SK-N-SH (cell line): ENCODE results near the gene PDXP. TPM values are rescaled to one million over a fixed set of nuclear protein-coding genes. Genes with fewer than 3 reads are reported as not detected.
"Not testable (repeated sequence)": the region's sequence is repeated elsewhere in the genome, so short reads cannot be mapped to it uniquely, and the experiment has no call there.

ENCODE experiments used
- CTCF ChIA-PET: fragments of 300-600, 350-600 bp; formaldehyde crosslinking; extraction: SDS; loops from one replicate; lab custom pipeline; 2021; lab: Yijun Ruan, JAX
- POLR2A ChIA-PET: fragments of 350-600 bp; sonication (Branson Sonifier 250); formaldehyde crosslinking; extraction: SDS; loops from one replicate; lab custom pipeline; 2020; ENCODE audit warnings: antibody characterized with exemption, inconsistent platforms; lab: Yijun Ruan, JAX
- DNase-seq: peaks from one replicate; pipeline ENCODE4 v3.0.0; 2012
- H2AFZ ChIP-seq: fragments of 200-600 bp; sonication (generic); 2 replicates; pipeline ENCODE4 v1.8.1; 2016; ENCODE audit warnings: antibody characterized with exemption, mild to moderate bottlenecking, low read depth
- H3F3A ChIP-seq: fragments of 200-600 bp; sonication (generic); replicated peaks from 2 replicates; pipeline ENCODE3; 2016; ENCODE audit warnings: antibody characterized with exemption, mild to moderate bottlenecking; ENCODE audit not compliant: insufficient read depth
- H3K27ac ChIP-seq, 2 experiments: fragments of 200-500 bp in 1 of 2; fragments of 200-600 bp in 1 of 2; sonication (Bioruptor generic) in 1 of 2; sonication (generic), shearing (Covaris generic) in 1 of 2; 2 replicates each; pipeline versions ENCODE4 v1.5.1 to v1.6.1; 2014 to 2016; ENCODE audit warnings: low read depth in 2 of 2, inconsistent platforms in 1 of 2, low read length in 1 of 2, mild to moderate bottlenecking in 1 of 2, mixed read lengths in 1 of 2
- H3K27me3 ChIP-seq: fragments of 200-600 bp; sonication (generic), shearing (Covaris generic); 2 replicates; pipeline ENCODE4 v1.6.1; 2016; ENCODE audit warnings: mixed run types; ENCODE audit not compliant: insufficient read depth
- H3K36me3 ChIP-seq, 2 experiments: fragments of 200-500 bp in 1 of 2; fragments of 200-600 bp in 1 of 2; sonication (Bioruptor generic) in 1 of 2; sonication (generic) in 1 of 2; replicated peaks in 1 of 2; 2 replicates each; pipeline versions ENCODE3 to v1.5.1; 2014 to 2016; ENCODE audit warnings: low read length in 1 of 2, mild to moderate bottlenecking in 1 of 2; ENCODE audit not compliant: insufficient read depth in 2 of 2, control insufficient read depth in 1 of 2
- H3K4me1 ChIP-seq, 2 experiments: fragments of 200-500 bp in 1 of 2; fragments of 200-600 bp in 1 of 2; sonication (Bioruptor generic) in 1 of 2; sonication (generic), shearing (Covaris generic) in 1 of 2; 2 replicates each; pipeline versions ENCODE4 v1.5.1 to v1.6.1; 2014 to 2016; ENCODE audit warnings: low read depth in 1 of 2, low read length in 1 of 2, mixed run types in 1 of 2; ENCODE audit not compliant: insufficient read depth in 2 of 2, control insufficient read depth in 1 of 2
- H3K4me2 ChIP-seq: fragments of 200-600 bp; sonication (generic), shearing (Covaris generic); 2 replicates; pipeline ENCODE4 v1.6.1; 2017; ENCODE audit warnings: mixed run types
- H3K4me3 ChIP-seq, 2 experiments: fragments of 200-500 bp in 1 of 2; fragments of 200-600 bp in 1 of 2; sonication (Bioruptor generic) in 1 of 2; sonication (generic), shearing (Covaris generic) in 1 of 2; 2 replicates each; pipeline versions ENCODE4 v1.5.1 to v1.8.1; 2014 to 2016; ENCODE audit warnings: low read depth in 2 of 2, inconsistent platforms in 1 of 2, low read length in 1 of 2, mild to moderate bottlenecking in 1 of 2, mixed read lengths in 1 of 2, moderate library complexity in 1 of 2
- H3K79me2 ChIP-seq: fragments of 200-600 bp; sonication (generic); 2 replicates; pipeline ENCODE4 v1.8.1; 2017; ENCODE audit warnings: mild to moderate bottlenecking; ENCODE audit not compliant: insufficient read depth
- H3K9ac ChIP-seq: fragments of 200-600 bp; sonication (generic); 2 replicates; pipeline ENCODE4 v1.6.1; 2017; ENCODE audit warnings: mixed run types
- H3K9me2 ChIP-seq: fragments of 200-600 bp; sonication (generic); 2 replicates; pipeline ENCODE4 v1.6.1; 2017; ENCODE audit warnings: mixed run types
- H3K9me3 ChIP-seq: fragments of 200-600 bp; sonication (generic); 2 replicates; pipeline ENCODE4 v1.6.1; 2017; ENCODE audit warnings: mixed run types, mild to moderate bottlenecking, moderate library complexity
- H4K20me1 ChIP-seq: fragments of 200-600 bp; sonication (generic); 2 replicates; pipeline ENCODE4 v1.6.1; 2017; ENCODE audit warnings: mild to moderate bottlenecking, mixed run types; ENCODE audit not compliant: insufficient read depth
- CHD2 ChIP-seq: fragments of 150-350 bp; IDR thresholded peaks from 2 replicates; pipeline ENCODE4 v1.6.1; 2018; ENCODE audit warnings: low read length; ENCODE audit not compliant: partially characterized antibody
- ELF1 ChIP-seq: IDR thresholded peaks from 2 replicates; pipeline ENCODE4 v1.4.0; 2012
- EP300 ChIP-seq, 2 experiments: IDR thresholded peaks; 2 replicates each; pipeline versions ENCODE4 v1.4.0 to v1.6.1; 2012; ENCODE audit warnings: borderline replicate concordance in 1 of 2, low read depth in 1 of 2, low read length in 1 of 2
- EZH2phosphoT487 ChIP-seq: fragments of 200-600 bp; sonication (generic); IDR thresholded peaks from 2 replicates; pipeline ENCODE4 v1.6.1; 2017; ENCODE audit warnings: low read depth, mixed run types, mild to moderate bottlenecking, antibody characterized with exemption, moderate library complexity, borderline replicate concordance
- GATA2 ChIP-seq: sonication (generic); formaldehyde crosslinking; IDR thresholded peaks from 2 replicates; pipeline ENCODE4 v1.5.0; 2020; ENCODE audit warnings: mild to moderate bottlenecking, missing genetic modification reagents
- MEF2A ChIP-seq: IDR thresholded peaks from 2 replicates; pipeline ENCODE4 v1.4.0; 2012; ENCODE audit warnings: low read depth, borderline replicate concordance
- NFIC ChIP-seq: IDR thresholded peaks from 2 replicates; pipeline ENCODE4 v1.4.0; 2012; ENCODE audit warnings: borderline replicate concordance
- NRF1 ChIP-seq: IDR thresholded peaks from 2 replicates; pipeline ENCODE4 v1.6.1; 2012; ENCODE audit warnings: low read depth, mild to moderate bottlenecking, low read length
- POLR2AphosphoS5 ChIP-seq: IDR thresholded peaks from 2 replicates; pipeline ENCODE4 v1.6.1; 2012; ENCODE audit warnings: low read depth, low read length
- RAD21 ChIP-seq: IDR thresholded peaks from 2 replicates; pipeline ENCODE4 v1.6.1; 2012; ENCODE audit warnings: mild to moderate bottlenecking, low read length
- REST ChIP-seq: IDR thresholded peaks from 2 replicates; pipeline ENCODE4 v1.6.1; 2012; ENCODE audit warnings: mild to moderate bottlenecking, low read depth, low read length, moderate library complexity
- RFX5 ChIP-seq: IDR thresholded peaks from 2 replicates; pipeline ENCODE4 v1.6.1; 2012; ENCODE audit warnings: mild to moderate bottlenecking, improper control_type of control experiment, low read length
- RXRA ChIP-seq: IDR thresholded peaks from 2 replicates; pipeline ENCODE4 v1.4.0; 2012; ENCODE audit warnings: low read depth, mild to moderate bottlenecking, borderline replicate concordance
- SMC3 ChIP-seq: IDR thresholded peaks from 2 replicates; pipeline ENCODE4 v1.6.1; 2012; ENCODE audit warnings: low read depth, low read length, improper control_type of control experiment
- TAF1 ChIP-seq: IDR thresholded peaks from 2 replicates; pipeline ENCODE4 v1.6.1; 2012; ENCODE audit warnings: low read depth, mild to moderate bottlenecking, low read length, moderate library complexity, borderline replicate concordance
- TEAD4 ChIP-seq: IDR thresholded peaks from 2 replicates; pipeline ENCODE4 v1.4.0; 2012; ENCODE audit warnings: mild to moderate bottlenecking, borderline replicate concordance; ENCODE audit not compliant: insufficient read depth
- USF2 ChIP-seq: fragments of 150-350 bp; IDR thresholded peaks from 2 replicates; pipeline ENCODE4 v1.6.1; 2017; ENCODE audit warnings: antibody characterized with exemption, low read length, low read depth, borderline replicate concordance
- YY1 ChIP-seq: IDR thresholded peaks from 2 replicates; pipeline ENCODE4 v1.4.0; 2012; ENCODE audit warnings: low read depth, mild to moderate bottlenecking
- WGBS: methylation state at CpG from one replicate; pipeline ENCODE4 v1.1.6; 2017; ENCODE audit warnings: low lambda C conversion rate; 5-methylcytosine and 5-hydroxymethylcytosine counted together
- polyA plus RNA-seq, 3 experiments: library from polyadenylated mRNA; depleted of rRNA; stranded (reverse); fragments of >200 nt; gene quantifications; 2 replicates each; pipeline ENCODE4 v1.2.3, GENCODE V29; 2012

PDXP gene
- polyA plus RNA-seq, 1 of the 3 experiments (the other 2 are of a cell fraction) = 22.5 TPM

- peaks cover 5 to 18% of the 10 kb centered on the region in 2 experiments; a peak in 2 of 4 replicates for H3K4me1 ChIP-seq
- H4K20me1 ChIP-seq = peaks cover 9% of the 10 kb centered on the region; the same call in 1 of the 2 replicates
- 85% methylated on average over 13 of the region's 17 CpGs for WGBS
- peaks cover 12% of the 10 kb centered on the region for H3K79me2 ChIP-seq
- no peak for DNase-seq
- no peak overlapping the region for H3K9ac ChIP-seq
- no peak overlapping the region for H3K4me3 ChIP-seq
- ChIA-PET CTCF (interaction anchor here (3.5 to 44.3 kb wide), 2 partner anchors 21 to 26 kb away, joined by 11 to 898 read pairs; partner anchors contain the start of gene SH3BP1), POLR2A (no interaction called here)
- no peaks in the 10 kb centered on the region for H3K9me3 ChIP-seq
- no peak overlapping the region for H3K27ac ChIP-seq
- H3K36me3 ChIP-seq = peaks cover 2 to 7% of the 10 kb centered on the region in 2 experiments
- no peaks in the 10 kb centered on the region for H3K9me2 ChIP-seq
- H3K4me2 ChIP-seq = no peak overlapping the region
- H2AFZ ChIP-seq = no peak overlapping the region
- peaks cover 10% of the 10 kb centered on the region for H3F3A ChIP-seq
- TF ChIP-seq RAD21 (no peak), USF2 (no peak), RXRA (no peak), EZH2phosphoT487 (no peak), POLR2AphosphoS5 (no peak), TAF1 (no peak), MEF2A (no peak), GATA2 (CRISPR knock-in tag) (no peak), CHD2 (no peak), ELF1 (no peak), SMC3 (no peak), RFX5 (no peak), YY1 (no peak), TEAD4 (no peak), NRF1 (no peak), REST (no peak), EP300 (IDR thresholded peaks at IDR 0.05; ENCODE audit: borderline replicate concordance in 1 of 2, low read depth in 1 of 2, low read length in 1 of 2) (no peak), NFIC (no peak)
- no peaks in the 10 kb centered on the region for H3K27me3 ChIP-seq
These were observed 3.3 kb upstream of the PDXP start for GRCh38 chr22:37655252-37655563.

GRCh38 chr22:37656583-37656982, 1.9 kb upstream of the PDXP start:
- POLR2A ChIA-PET = interaction anchor here (0.9 kb wide), 1 partner anchor 13 kb away, joined by 3 read pairs; no protein-coding TSS in a partner anchor

More at GRCh38 chr22:37656583-37656982, 1.9 kb upstream of the PDXP start:
- not testable (repeated sequence) for H3K9me3 ChIP-seq, H3K27ac ChIP-seq, H2AFZ ChIP-seq, DNase-seq, H3K4me2 ChIP-seq, H3K36me3 ChIP-seq, H3K9ac ChIP-seq, H3K27me3 ChIP-seq, H3K4me3 ChIP-seq, H3K9me2 ChIP-seq
- Histone ChIP-seq H3K4me1 (peaks cover 18 to 32% of the 10 kb centered on the region in 2 experiments; a peak in 3 of 4 replicates), H4K20me1 (peaks cover 18% of the 10 kb centered on the region; the same call in 1 of the 2 replicates), H3K79me2 (peaks cover 24% of the 10 kb centered on the region), H3F3A (peaks cover 18% of the 10 kb centered on the region)
- CTCF ChIA-PET = interaction anchor here (1.4 to 44.3 kb wide), 4 partner anchors 23 to 79 kb away, joined by 5 to 898 read pairs (median 67); partner anchors contain the start of genes NOL12 and SH3BP1
- WGBS = 96% methylated on average over 4 of the region's 4 CpGs
